ENCODE data around the gene TPPP.

Gene TPPP

DNA sequence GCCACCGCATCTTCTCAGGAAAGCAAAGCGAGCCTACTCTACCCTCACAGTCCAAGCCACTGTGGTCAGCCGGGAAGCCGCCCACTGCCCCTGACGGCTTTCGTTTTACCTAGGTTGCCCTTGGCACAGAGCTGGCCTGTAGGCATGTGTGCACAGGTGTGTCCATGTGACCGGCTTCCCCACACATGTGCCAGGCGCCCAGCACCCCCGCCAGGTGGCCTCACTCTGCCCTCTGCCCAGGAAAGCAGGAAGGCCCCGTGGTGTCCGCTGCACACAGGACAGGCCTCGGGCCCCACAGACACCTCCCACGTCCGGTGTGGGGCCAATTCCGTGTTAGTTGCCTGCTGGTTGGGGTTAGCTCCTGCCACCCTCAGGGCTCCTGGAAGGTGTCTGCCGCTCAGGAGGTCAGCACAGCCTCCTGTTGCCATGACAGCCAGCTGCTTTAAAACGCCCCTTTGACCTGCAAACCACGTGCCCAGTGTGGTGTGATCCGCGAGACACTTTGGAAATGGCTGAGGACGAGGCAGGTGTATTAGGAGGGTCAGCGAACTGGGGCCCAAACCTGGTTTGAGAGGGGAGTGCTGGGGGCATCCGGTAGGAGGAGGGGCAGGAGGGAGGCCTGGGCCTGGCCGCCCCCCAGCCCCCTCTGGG is 28.7 kb downstream of the TPPP start:
- DNase-seq: no peak

- no peak for DNase-seq
These were observed 29.5 kb downstream of the TPPP start for GRCh38 chr5:663436-664342.

DNA sequence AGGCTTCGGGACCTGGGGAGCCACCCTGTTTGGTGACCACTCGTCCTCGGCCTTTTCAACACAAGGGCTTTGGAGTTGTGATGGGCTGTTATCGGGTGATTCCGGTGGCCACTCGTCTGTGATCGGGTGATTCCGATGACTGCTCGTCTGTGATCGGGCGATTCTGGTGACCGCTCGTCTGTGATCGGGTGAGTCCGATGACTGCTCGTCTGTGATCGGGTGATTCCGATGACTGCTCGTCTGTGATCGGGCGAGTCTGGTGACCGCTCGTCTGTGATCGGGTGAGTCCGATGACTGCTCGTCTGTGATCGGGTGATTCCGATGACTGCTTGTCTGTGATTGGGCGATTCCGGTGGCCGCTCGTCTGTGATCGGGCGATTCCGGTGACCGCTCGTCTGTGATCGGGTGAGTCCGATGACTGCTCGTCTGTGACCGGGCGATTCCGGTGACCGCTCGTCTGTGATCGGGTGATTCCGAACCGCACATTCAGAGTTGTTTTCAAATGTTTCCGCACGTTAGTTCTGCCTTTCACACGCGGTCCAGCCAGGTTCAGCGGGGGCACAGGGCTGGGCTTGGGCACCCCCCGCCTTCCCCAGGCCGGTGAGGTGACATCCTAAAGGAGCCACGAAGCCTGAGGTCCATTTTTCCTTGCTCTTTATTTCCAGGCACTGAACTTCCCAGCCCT is 30.3 kb downstream of the TPPP start:
- no peak for DNase-seq

- DNase-seq: no peak
These were observed 31.0 kb downstream of the TPPP start for GRCh38 chr5:661891-662750.

- no peak for DNase-seq
These were observed 32.6 kb downstream of the TPPP start for GRCh38 chr5:660491-661030.

- DNase-seq: no peak
These were observed 33.5 kb downstream of the TPPP start for GRCh38 chr5:659496-660263.

DNA sequence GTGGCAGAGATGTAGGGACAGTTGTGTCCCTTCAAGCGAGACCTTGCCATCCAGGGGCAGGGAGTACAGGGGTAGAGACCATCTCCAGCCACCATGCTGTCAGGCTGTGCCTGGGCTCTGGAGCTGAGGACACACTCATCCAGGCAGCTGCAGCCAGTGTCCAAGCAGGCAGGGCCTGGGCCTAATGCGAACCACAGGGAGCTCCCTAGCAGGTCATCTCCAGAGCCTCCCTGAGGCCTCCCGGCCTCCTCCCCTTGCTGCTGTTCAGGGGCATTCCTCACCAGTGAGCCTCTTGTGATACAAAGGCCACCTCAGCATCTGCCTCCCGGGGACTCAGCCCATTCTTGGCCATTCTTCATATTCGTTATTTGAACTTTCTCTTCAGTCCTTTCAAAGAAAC is 35.0 kb downstream of the TPPP start:
- no peak for DNase-seq

DNA sequence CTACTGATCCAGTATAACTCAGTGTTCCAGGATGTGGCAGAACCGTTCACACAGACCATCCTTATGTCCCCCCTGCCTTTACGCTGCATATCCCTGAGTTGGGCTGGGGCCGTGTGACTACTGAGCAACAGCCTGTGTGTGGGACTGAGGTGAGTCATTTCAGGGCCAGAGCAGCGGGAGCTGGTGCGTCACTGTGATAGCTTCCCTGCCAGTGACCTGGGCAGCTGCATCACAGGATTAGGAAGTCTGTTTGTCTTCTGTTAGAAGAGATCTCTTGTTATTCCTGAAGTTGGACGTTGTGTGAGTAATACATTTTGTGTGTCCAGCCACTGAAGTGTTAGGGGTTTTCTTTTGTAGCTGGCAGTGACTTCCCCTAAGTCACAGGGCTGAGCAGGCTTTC is 35.6 kb downstream of the TPPP start:
- DNase-seq: no peak

DNA sequence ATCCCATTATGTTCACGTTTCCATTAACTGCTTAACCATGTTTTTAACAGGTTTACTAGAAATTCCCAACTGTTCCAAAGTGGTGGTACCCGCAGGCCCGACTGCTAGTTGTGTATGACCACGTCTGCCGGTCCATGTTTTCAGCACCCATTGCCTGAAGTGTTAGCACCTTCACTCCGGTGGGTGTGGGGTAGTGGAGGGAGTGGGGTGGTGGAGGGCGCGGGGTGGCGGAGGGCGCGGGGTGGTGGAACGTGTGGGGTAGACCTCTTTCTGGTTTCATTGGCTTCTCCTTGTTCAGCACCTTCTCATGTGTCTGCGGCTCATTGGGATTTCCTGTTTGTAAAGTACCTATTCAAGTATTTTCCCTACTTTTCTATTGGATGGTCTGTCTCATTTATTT is 37.7 kb downstream of the TPPP start:
- no peak for DNase-seq

GRCh38 chr5:654071-654778 is 38.9 kb downstream of the TPPP start:
- DNase-seq: no peak

DNA sequence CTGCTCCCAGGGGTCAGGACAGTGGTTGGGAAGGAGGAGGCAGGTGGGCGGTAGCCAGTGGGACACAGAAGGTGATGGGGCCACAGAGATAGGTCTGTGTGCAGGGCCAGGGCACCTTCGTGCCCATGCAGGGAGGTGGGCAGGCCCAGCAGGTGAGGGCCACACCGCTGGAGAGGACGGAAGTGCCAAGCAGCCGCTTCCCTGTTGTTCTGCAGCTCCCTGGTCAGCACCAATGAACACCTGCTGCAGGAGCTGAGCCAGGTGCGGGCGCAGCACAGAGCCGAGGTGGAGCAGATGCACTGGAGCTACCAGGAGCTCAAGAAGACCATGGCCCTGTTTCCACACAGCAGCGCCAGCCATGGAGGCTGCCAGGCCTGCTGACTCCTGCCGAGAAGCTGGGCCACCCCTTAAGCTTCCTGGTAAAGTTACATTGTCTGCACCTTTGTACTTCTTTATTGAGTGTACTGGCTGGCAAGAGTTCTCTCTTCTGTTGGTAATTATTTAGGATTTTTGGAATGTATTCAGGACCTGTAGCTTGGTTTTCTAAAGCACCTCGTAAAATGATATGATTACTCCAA is 40.3 kb downstream of the TPPP start:
- peak; percentile 26 to 39 (median 37) for DNase-seq

- DNase-seq: no peak
These were observed 41.1 kb downstream of the TPPP start for GRCh38 chr5:652023-652515.

GRCh38 chr5:651296-652022 is 41.7 kb downstream of the TPPP start:
- no peak for DNase-seq

- DNase-seq: no peak
These were observed 45.4 kb downstream of the TPPP start for GRCh38 chr5:647727-648126.

DNA sequence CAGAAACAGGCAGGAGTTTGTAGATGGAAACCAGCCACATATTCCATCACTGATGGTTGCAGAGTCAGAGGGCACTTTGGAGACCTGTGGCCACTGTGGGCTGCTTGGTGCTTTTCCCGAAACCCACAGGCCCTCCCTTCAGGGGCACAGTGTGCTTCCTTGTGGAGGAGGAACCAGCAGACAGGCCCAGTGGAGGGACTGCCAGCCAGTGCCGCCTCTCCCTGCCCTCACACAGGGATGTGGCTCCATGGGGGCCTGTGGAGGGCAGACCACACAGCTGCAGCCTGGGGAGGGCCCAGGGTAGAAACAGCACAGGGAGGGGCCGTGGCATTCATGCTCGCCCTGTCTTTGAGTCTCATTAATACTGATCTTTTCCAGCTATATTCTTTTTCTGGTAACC is 45.8 kb downstream of the TPPP start:
- DNase-seq: no peak

GRCh38 chr5:646396-647201 is 46.6 kb downstream of the TPPP start:
- no peak for DNase-seq

DNA sequence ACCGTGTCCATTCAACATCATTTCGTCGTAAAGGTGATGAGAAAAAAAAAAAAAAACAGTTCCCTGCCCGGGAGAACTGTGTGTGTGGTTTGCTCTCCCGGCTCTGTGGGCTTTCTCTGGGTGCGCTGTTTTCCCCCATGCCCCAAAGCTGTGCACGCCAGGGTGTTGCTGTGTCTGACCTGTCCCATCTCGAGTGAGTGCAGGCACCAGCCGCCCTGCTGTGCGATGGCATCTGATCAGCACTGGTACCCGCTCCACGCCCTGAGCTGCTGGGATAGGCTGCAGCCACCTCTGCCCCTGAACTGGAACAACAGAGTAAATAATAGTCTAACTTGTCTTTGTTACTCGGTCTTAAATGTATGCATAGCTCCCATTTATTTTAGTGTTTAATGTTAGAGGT is 47.7 kb downstream of the TPPP start:
- DNase-seq: no peak

DNA sequence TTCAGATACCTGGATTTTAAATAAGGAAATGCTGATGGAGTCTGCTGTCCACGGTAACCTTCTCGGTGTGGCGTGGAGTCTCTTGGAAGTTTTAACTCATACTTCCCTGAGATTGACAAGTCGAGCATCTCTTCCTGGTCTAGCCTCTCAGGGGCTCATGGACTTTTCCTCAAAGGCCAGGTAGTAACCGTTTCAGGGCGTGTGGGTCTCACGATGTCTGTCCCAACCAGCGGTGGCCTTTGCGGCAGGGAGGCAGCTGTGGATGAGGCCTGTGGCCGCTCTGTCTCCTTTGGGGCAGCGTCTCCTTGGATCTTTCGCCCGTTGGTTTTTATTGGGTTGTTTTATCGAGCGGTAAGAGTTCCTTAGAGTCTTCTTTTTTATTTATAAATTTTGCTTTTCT is 48.2 kb downstream of the TPPP start:
- DNase-seq: no peak

GRCh38 chr5:644509-644908 is 48.6 kb downstream of the TPPP start:
- DNase-seq: no peak
